Kidney (tissue), 14 donors: ENCODE measurements around the gene PTPRF. TPM values are rescaled to one million over a fixed set of nuclear protein-coding genes. Genes with fewer than 3 reads are reported as not detected.

Experiments
- DNase-seq, 5 donors: peaks; one replicate each; pipeline ENCODE4 v3.0.0-alpha.2; 2013 to 2020
- FAIRE-seq: peaks from 2 replicates; lab custom pipeline; 2012; peaks lifted over from hg19 to GRCh38; lab: Jason Lieb, UNC
- H3K27ac ChIP-seq, 2 donors: one replicate each; pipeline ENCODE4 v1.7.0; 2013; ENCODE audit warnings: low read depth in 2 of 2, low read length in 2 of 2, inconsistent platforms in 1 of 2
- H3K27me3 ChIP-seq: one replicate; pipeline ENCODE4 v1.7.1; 2013; ENCODE audit warnings: low read length, inconsistent platforms; ENCODE audit not compliant: control insufficient read depth, insufficient read depth
- H3K36me3 ChIP-seq, 3 donors: one replicate each; pipeline versions ENCODE4 v1.7.0 to v1.7.1; 2013; ENCODE audit warnings: low read length in 3 of 3, control low read depth in 1 of 3, inconsistent platforms in 1 of 3; ENCODE audit not compliant: insufficient read depth in 3 of 3, control insufficient read depth in 2 of 3
- H3K4me1 ChIP-seq, 3 donors: one replicate each; pipeline versions ENCODE4 v1.7.0 to v1.7.1; 2013; ENCODE audit warnings: low read length in 3 of 3, inconsistent platforms in 1 of 3, low read depth in 1 of 3; ENCODE audit not compliant: control insufficient read depth in 2 of 3, insufficient read depth in 2 of 3
- H3K4me3 ChIP-seq, 3 donors: one replicate each; pipeline versions ENCODE4 v1.7.0 to v1.8.1; 2013; ENCODE audit warnings: low read length in 3 of 3, control low read depth in 1 of 3, inconsistent platforms in 1 of 3
- H3K9ac ChIP-seq, 3 donors: one replicate each; pipeline versions ENCODE4 v1.7.0 to v1.7.1; 2013; ENCODE audit warnings: low read length in 3 of 3, control low read depth in 1 of 3, inconsistent platforms in 1 of 3
- H3K9me3 ChIP-seq, 3 donors: one replicate each; pipeline versions ENCODE4 v1.7.0 to v1.7.1; 2013; ENCODE audit warnings: low read length in 3 of 3, control low read depth in 1 of 3, inconsistent platforms in 1 of 3; ENCODE audit not compliant: control insufficient read depth in 2 of 3, insufficient read depth in 1 of 3
- CTCF ChIP-seq: IDR thresholded peaks from 3 replicates; pipeline ENCODE4 v1.5.1; 2012; ENCODE audit warnings: mild to moderate bottlenecking, moderate library complexity, borderline replicate concordance; ENCODE audit not compliant: insufficient read depth; ENCODE audit errors: extremely low read depth
- intact Hi-C: fragments of 100-400 bp; cut with DNase I; formaldehyde crosslinking; loops from one replicate; pipeline ENCODE4 v1.11.1; 2022
- polyA plus RNA-seq: library from polyadenylated mRNA; stranded (reverse); fragments of 350-450 nt; fragmentation: Illumina TruSeq; extraction: RNeasy Lipid Tissue Mini Kit (QIAGEN cat#74804); gene quantifications from one replicate; pipeline ENCODE4 v1.2.3, GENCODE V29; 2014; ENCODE audit warnings: low read depth, low replicate concordance; ENCODE audit not compliant: insufficient read depth
- total RNA-seq: library from RNA; stranded (reverse); fragmentation: NEBNext Ultra II Directional; extraction: Animal tissue kit (Norgen Biotek cat#: 25700); gene quantifications from one replicate; pipeline ENCODE4 v1.2.1, GENCODE V29; 2021
- donor health status: control.
- donor health status: control.
- donor health status: control.
- donor health status: control.
- donor health status: control.
- donor health status: DM: yes; HTN: yes; CAD: no.
- donor health status: Normal renal cell carcinoma (clear cell type).

The PTPRF gene
- total and polyA plus RNA-seq, 2 donors from 2014 or later: 39.5 to 197 TPM

GRCh38 chr1:43536196-43536863 lies 5.6 kb downstream of the PTPRF start:
- DNase-seq: peak in 4 of 5 donors; percentile 62 to 74 (median 63)
- no peak for TF ChIP-seq CTCF
- intact Hi-C loops: no loop called here
- H3K27me3 ChIP-seq: no peaks in the 10 kb centered on the region
- H3K9ac ChIP-seq: no peak overlapping the region
- peaks cover 3 to 10% (median 4%) of the 10 kb centered on the region in 3 donors for H3K36me3 ChIP-seq
- FAIRE-seq: no peak
- no peak overlapping the region for H3K27ac ChIP-seq
- no peak overlapping the region for H3K4me3 ChIP-seq
- H3K4me1 ChIP-seq: peaks cover 0 to 13% (median 5%) of the 10 kb centered on the region in 3 donors
- no peaks in the 10 kb centered on the region for H3K9me3 ChIP-seq

DNA sequence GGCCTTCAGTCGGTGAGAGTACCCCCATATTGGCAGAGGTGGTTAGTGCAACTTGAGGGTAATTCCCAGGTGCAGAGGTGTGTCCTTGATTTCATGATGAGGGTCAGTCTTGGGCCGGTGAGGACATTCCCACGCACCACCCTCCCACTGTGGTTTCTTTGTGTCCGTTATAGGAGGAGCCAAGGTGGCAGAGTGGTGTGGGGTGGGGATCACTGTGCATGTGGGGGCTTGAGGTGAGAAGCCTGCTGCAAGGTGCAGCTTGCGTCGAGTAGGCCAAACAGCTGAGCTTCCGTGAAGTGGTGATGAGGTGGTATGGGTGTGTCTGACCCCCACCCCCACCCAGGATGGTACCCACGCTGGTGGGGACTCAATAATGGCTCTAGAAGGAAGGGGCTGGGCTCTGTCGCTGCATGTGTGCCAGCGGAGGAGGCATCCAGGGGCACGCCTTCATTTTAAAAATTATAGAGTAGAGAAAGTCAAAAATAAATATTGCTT lies 6.2 kb downstream of the PTPRF start:
- no peaks in the 10 kb centered on the region for H3K9me3 ChIP-seq
- peaks cover 3 to 10% (median 4%) of the 10 kb centered on the region in 3 donors for H3K36me3 ChIP-seq
- no peaks in the 10 kb centered on the region for H3K27me3 ChIP-seq
- no peak overlapping the region for H3K9ac ChIP-seq
- no peak for TF ChIP-seq CTCF
- H3K4me3 ChIP-seq: no peak overlapping the region
- intact Hi-C loops: no loop called here
- H3K27ac ChIP-seq: no peak overlapping the region
- FAIRE-seq (no peak), DNase-seq (peak in 1 of 5 donors; percentile 39)
- H3K4me1 ChIP-seq: peaks cover 0 to 15% (median 10%) of the 10 kb centered on the region in 3 donors

- peak in 2 of 5 donors; percentile 26 to 57 for DNase-seq
- no peak for FAIRE-seq
- H3K4me1 ChIP-seq: peaks cover 0 to 19% (median 17%) of the 10 kb centered on the region in 3 donors
- no peak overlapping the region for H3K9ac ChIP-seq
- no peak overlapping the region for H3K4me3 ChIP-seq
- peaks cover 3 to 10% (median 4%) of the 10 kb centered on the region in 3 donors for H3K36me3 ChIP-seq
- no peak for TF ChIP-seq CTCF
- no peaks in the 10 kb centered on the region for H3K9me3 ChIP-seq
- H3K27ac ChIP-seq: no peak overlapping the region
- no peaks in the 10 kb centered on the region for H3K27me3 ChIP-seq
- intact Hi-C loops: no loop called here
Measured at GRCh38 chr1:43537423-43538142, 6.9 kb downstream of the PTPRF start.
